H1 (cell line): ENCODE data around the gene WNT9B. TPM values are rescaled to one million over a fixed set of nuclear protein-coding genes. Genes with fewer than 3 reads are reported as not detected.

Experiments used
- CHD7 ChIP-seq: fragments of 300-600 bp; sonication (generic); IDR thresholded peaks from 2 replicates; pipeline ENCODE4 v1.7.1; 2012; ENCODE audit warnings: low read length, moderate library complexity, mild to moderate bottlenecking, inconsistent platforms; ENCODE audit not compliant: insufficient replicate concordance
- HDAC6 ChIP-seq: IDR thresholded peaks from one replicate; pipeline ENCODE4 v1.7.1; 2012; ENCODE audit warnings: low read depth, mild to moderate bottlenecking, inconsistent platforms, low read length, moderate library complexity
- polyA plus RNA-seq, 7 experiments: library from polyadenylated mRNA; depleted of rRNA in 3 of 7; stranded (reverse) in 5 of 7; unstranded in 2 of 7; fragments of >200 nt in 5 of 7; fragments of 200-250 nt in 2 of 7; gene quantifications; 1 replicate in 5 of 7; 2 replicates in 1 of 7; 4 replicates in 1 of 7; pipeline versions ENCODE4 v1.2.1 to v1.2.3, GENCODE V29; 2011 to 2013; ENCODE audit warnings: missing spikeins in 2 of 7, mixed read lengths in 2 of 7
- total RNA-seq: library from RNA; stranded (reverse); fragmentation: NEBNext Ultra II Directional; extraction: Animal tissue kit (Norgen Biotek cat#: 25700); gene quantifications from 2 replicates; pipeline ENCODE4 v1.2.1, GENCODE V29; 2021

WNT9B gene
- total and polyA plus RNA-seq, 2 of the 8 experiments (the other 6 are each of a cell fraction or from before 2014, with no cell fraction given) = 0.21 TPM; not detected in 1

GRCh38 chr17:46890638-46891037 is 39.3 kb downstream of the WNT9B start (continued):
- no peak for TF ChIP-seq CHD7
- TF ChIP-seq HDAC6 = no peak
